Measurements from ENCODE around the gene EPS8.

Gene EPS8

DNA sequence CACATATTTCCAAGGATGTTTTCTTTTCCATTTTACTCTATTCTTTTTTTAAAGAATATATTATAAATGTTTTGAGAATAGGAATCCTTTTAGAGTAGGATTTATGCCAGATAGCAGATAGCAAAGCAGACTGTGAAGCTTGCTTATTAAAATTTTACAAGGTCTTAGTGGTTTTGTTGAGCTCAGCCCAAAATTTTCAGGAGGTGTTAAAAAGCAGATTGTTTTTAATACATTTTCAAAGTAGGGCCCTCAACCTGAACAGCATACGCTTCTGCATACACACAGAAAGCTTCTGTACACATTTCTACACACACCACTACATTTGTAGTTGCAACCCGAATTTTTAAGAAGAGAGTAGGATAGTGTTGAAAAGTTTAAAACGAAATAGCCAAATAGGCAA, 151.0 kb downstream of the EPS8 start:
- no peaks in the 10 kb centered on the region for H3K36me3 ChIP-seq (ENCODE audit: control insufficient read depth, insufficient read depth, low read length)
- no peak overlapping the region for H3K9ac ChIP-seq (ENCODE audit: low read depth, low read length)
- H3K4me1 ChIP-seq (ENCODE audit: control insufficient read depth, insufficient read depth, low read length), result peaks cover 9% of the 10 kb centered on the region
- H3K9me3 ChIP-seq (ENCODE audit: control insufficient read depth, insufficient read depth, low read length), result no peaks in the 10 kb centered on the region
- no peak overlapping the region for H3K27ac ChIP-seq (ENCODE audit: low read depth, low read length)
- H3K4me3 ChIP-seq (ENCODE audit: low read depth, low read length), result no peak overlapping the region
- no peaks in the 10 kb centered on the region for H3K27me3 ChIP-seq (ENCODE audit: control insufficient read depth, insufficient read depth, low read length)

DNA sequence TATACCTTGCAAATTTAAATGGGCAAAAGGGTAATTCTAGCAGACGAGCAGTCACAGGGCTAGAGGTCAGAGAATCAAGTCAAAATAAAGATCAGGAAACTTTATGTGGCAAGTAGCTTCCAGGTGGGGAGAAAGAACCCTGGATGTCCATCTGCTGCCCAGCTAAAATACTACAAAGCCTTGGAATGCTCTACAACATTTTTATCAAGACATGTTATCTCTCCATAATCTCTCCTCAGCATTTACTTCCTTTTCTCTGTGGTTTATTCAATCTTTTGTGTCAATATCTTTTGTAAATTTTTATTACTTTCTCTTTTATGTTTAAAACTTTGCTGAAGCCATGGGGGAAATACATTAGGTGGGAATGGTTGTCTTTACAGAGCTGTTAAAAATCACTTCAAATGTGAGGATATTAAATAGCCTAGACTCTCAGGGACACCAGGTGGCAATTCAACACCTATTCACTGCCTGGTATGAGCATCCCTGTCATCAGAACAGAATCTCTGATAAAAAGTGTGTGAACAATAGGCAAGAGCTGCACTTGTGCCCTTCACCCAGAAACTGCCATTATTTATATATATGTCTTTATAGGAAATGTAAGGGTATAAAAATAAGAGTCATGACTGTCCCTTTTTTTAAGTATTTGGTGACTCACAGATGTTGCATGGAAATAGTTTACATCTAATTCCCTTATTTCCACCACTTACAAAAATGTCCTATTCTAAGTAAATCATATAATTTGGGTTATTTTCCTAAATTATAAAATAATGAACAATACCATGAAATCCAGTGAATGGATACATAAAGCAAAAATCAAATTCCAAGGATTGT, 152.9 kb downstream of the EPS8 start:
- H3K4me3 ChIP-seq (ENCODE audit: low read depth, low read length), result no peak overlapping the region
- no peak overlapping the region for H3K9ac ChIP-seq (ENCODE audit: low read depth, low read length)
- no peaks in the 10 kb centered on the region for H3K9me3 ChIP-seq (ENCODE audit: control insufficient read depth, insufficient read depth, low read length)
- no peak overlapping the region for H3K27ac ChIP-seq (ENCODE audit: low read depth, low read length)
- peaks cover 9% of the 10 kb centered on the region for H3K4me1 ChIP-seq (ENCODE audit: control insufficient read depth, insufficient read depth, low read length)
- H3K27me3 ChIP-seq (ENCODE audit: control insufficient read depth, insufficient read depth, low read length), result no peaks in the 10 kb centered on the region
- H3K36me3 ChIP-seq (ENCODE audit: control insufficient read depth, insufficient read depth, low read length), result no peaks in the 10 kb centered on the region

DNA sequence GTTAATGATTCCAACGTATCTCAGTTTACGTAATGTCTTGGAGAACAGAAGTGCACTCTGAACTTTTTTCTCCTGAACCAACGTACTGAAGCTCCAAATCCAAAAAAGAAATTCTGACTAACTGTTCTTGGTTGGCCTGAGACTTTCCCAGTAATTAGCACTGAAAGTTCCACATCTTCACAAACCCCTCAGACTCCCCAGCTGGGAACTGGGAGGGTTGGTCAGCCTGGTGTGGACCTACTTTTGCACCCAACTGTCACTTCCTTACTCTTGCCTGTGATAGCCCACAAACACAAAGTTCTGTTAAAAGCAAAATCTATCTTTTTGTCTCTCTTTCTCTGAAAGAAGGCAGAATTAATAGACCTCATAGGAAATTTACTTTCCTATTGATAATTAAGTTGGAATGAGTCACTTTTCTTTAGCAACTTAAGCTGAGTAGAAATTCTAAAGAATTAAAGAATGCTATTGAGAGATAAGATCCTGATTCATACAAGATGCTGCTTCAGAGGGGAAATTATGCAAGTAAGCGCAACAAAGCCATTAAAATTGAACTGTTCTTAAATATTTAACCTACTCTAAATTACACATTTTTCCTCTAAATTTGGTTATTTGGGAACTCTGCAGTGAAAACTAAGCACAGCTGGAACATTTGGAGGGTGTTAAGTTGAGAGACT, 155.0 kb downstream of the EPS8 start:
- Histone ChIP-seq H3K27me3 (ENCODE audit: control insufficient read depth, insufficient read depth, low read length) (no peaks in the 10 kb centered on the region), H3K4me1 (ENCODE audit: control insufficient read depth, insufficient read depth, low read length) (peaks cover 10% of the 10 kb centered on the region), H3K36me3 (ENCODE audit: control insufficient read depth, insufficient read depth, low read length) (no peaks in the 10 kb centered on the region), H3K27ac (ENCODE audit: low read depth, low read length) (no peak overlapping the region), H3K9me3 (ENCODE audit: control insufficient read depth, insufficient read depth, low read length) (no peaks in the 10 kb centered on the region), H3K4me3 (ENCODE audit: low read depth, low read length) (no peak overlapping the region), H3K9ac (ENCODE audit: low read depth, low read length) (no peak overlapping the region)

DNA sequence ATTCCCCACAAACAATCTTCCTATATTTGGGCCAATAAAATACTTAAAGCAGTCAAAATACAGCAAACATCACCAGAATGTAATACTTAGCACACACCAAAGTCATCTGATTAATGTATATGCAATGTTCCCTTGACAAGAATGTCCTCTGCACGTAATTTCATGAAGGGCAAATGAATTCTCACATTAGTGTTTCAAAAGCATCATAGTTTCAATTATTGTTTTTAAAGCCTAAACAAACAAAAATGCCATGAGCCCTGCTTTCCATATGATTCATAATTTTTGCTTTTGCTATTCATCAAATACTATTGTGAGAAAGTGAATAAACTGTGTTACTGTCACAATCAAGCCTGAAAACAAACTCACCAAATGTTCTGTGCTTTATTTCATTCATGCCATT, 156.0 kb downstream of the EPS8 start:
- Histone ChIP-seq H3K9ac (ENCODE audit: low read depth, low read length) (no peak overlapping the region), H3K4me3 (ENCODE audit: low read depth, low read length) (no peak overlapping the region), H3K27me3 (ENCODE audit: control insufficient read depth, insufficient read depth, low read length) (no peaks in the 10 kb centered on the region), H3K36me3 (ENCODE audit: control insufficient read depth, insufficient read depth, low read length) (no peaks in the 10 kb centered on the region), H3K9me3 (ENCODE audit: control insufficient read depth, insufficient read depth, low read length) (no peaks in the 10 kb centered on the region), H3K4me1 (ENCODE audit: control insufficient read depth, insufficient read depth, low read length) (peaks cover 19% of the 10 kb centered on the region), H3K27ac (ENCODE audit: low read depth, low read length) (no peak overlapping the region)

DNA sequence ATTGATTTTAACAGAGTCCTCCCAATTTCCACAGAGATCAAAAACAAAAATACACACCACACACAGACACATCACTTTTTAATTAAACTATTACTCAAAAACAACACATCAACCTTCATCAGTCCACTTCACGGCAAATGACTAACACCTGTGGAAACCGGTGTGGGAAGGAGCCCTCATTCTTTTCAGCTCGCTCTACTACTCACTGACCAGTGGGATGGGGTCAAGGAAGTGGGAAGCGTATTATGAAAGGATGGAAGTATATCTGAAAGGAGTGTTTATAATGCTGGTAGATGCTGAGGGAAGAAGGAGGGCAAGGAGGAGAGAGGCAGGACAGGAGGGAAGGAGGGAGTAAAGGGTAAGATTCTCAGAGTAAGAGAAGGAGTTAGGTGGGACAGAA, 156.5 kb downstream of the EPS8 start:
- Histone ChIP-seq H3K9ac (ENCODE audit: low read depth, low read length) (no peak overlapping the region), H3K27me3 (ENCODE audit: control insufficient read depth, insufficient read depth, low read length) (no peaks in the 10 kb centered on the region), H3K27ac (ENCODE audit: low read depth, low read length) (no peak overlapping the region), H3K9me3 (ENCODE audit: control insufficient read depth, insufficient read depth, low read length) (no peaks in the 10 kb centered on the region), H3K4me1 (ENCODE audit: control insufficient read depth, insufficient read depth, low read length) (peaks cover 19% of the 10 kb centered on the region), H3K36me3 (ENCODE audit: control insufficient read depth, insufficient read depth, low read length) (no peaks in the 10 kb centered on the region), H3K4me3 (ENCODE audit: low read depth, low read length) (no peak overlapping the region)

DNA sequence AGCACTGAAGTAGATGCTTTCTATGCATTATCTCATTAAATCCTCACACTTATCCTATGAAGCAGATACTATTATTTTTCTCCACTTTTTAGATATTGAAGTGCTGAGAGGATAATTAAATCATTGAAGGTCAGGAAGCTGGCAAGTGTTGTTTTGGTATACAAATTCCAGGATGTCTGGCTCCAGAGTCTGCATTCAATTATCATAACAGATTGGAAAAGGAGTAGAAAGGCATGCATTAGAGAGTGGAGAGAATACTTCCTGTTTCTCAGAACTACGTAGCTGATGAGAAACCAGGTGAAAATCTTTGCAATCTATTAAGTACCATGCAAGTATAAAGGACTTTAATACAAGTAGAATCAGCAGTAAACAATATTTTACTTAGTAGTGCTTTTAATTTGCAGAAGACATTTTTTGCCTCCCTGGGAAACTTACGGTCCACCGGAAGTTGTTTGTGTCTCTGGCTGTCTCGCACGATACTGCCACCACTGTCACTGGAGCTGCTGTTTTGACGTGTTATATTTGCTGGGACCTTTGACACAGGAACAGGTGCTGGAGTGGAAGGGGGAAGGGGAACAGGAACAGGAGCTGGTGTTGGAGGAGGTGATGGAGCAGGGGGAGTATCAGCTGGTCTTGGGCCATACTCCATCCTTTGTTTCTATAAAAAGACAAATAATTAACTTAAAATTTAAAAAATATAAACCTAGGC, 158.0 kb downstream of the EPS8 start:
- no peak overlapping the region for H3K4me3 ChIP-seq (ENCODE audit: low read depth, low read length)
- peaks cover 13% of the 10 kb centered on the region; the same call in 1 of the 2 replicates for H3K4me1 ChIP-seq (ENCODE audit: control insufficient read depth, insufficient read depth, low read length)
- H3K9ac ChIP-seq (ENCODE audit: low read depth, low read length), result no peak overlapping the region

DNA sequence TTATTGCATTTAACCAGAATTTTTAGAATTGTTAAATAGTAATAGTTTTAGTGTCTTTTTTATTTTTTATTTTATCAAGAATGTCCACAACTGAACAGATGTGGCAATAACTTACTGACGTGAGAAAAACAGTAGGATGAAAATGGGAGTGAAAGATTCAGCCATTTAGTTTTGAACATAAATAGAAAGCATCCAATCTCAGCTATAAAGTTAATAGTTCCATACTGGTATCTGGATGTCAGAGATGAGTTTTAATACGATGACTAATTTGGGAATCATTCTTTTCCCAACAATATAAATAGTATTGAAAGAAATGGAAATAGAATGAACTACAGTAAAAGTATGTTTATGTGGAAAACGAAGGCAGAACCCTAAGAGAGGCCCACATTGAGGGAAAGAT, 159.4 kb downstream of the EPS8 start:
- Histone ChIP-seq H3K27ac (ENCODE audit: low read depth, low read length) (peak overlapping the region; percentile 44), H3K9ac (ENCODE audit: low read depth, low read length) (no peak overlapping the region), H3K9me3 (ENCODE audit: control insufficient read depth, insufficient read depth, low read length) (no peaks in the 10 kb centered on the region), H3K36me3 (ENCODE audit: control insufficient read depth, insufficient read depth, low read length) (no peaks in the 10 kb centered on the region), H3K27me3 (ENCODE audit: control insufficient read depth, insufficient read depth, low read length) (no peaks in the 10 kb centered on the region), H3K4me1 (ENCODE audit: control insufficient read depth, insufficient read depth, low read length) (peaks cover 13% of the 10 kb centered on the region; the same call in 1 of the 2 replicates), H3K4me3 (ENCODE audit: low read depth, low read length) (no peak overlapping the region)

More for the DNA sequence above, 158.0 kb downstream of the EPS8 start:
- Histone ChIP-seq H3K36me3 (ENCODE audit: control insufficient read depth, insufficient read depth, low read length) (no peaks in the 10 kb centered on the region), H3K27ac (ENCODE audit: low read depth, low read length) (no peak overlapping the region), H3K27me3 (ENCODE audit: control insufficient read depth, insufficient read depth, low read length) (no peaks in the 10 kb centered on the region), H3K9me3 (ENCODE audit: control insufficient read depth, insufficient read depth, low read length) (no peaks in the 10 kb centered on the region)

DNA sequence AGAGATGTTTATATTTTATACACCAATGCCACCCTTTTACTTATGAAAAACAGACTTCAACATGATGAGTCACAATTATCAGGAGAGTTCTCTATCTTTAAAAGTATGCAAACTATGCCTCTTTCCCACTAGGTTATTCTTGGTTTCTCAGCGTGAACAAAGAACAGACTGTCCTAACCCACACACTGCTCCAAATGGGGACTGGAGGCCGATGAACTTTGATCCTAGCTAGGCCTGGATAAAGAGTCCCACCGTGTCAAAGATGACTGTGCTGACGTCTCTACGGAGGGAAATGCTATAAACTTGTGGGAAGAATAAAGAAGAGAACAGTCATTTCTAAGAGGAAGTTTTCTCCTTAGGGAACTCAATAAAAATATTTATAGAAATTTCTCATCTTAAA, 160.1 kb downstream of the EPS8 start:
- Histone ChIP-seq H3K27ac (ENCODE audit: low read depth, low read length) (peak overlapping the region; percentile 44), H3K4me3 (ENCODE audit: low read depth, low read length) (no peak overlapping the region), H3K36me3 (ENCODE audit: control insufficient read depth, insufficient read depth, low read length) (no peaks in the 10 kb centered on the region), H3K9me3 (ENCODE audit: control insufficient read depth, insufficient read depth, low read length) (no peaks in the 10 kb centered on the region), H3K27me3 (ENCODE audit: control insufficient read depth, insufficient read depth, low read length) (no peaks in the 10 kb centered on the region), H3K4me1 (ENCODE audit: control insufficient read depth, insufficient read depth, low read length) (peaks cover 13% of the 10 kb centered on the region; the same call in 1 of the 2 replicates), H3K9ac (ENCODE audit: low read depth, low read length) (no peak overlapping the region)

DNA sequence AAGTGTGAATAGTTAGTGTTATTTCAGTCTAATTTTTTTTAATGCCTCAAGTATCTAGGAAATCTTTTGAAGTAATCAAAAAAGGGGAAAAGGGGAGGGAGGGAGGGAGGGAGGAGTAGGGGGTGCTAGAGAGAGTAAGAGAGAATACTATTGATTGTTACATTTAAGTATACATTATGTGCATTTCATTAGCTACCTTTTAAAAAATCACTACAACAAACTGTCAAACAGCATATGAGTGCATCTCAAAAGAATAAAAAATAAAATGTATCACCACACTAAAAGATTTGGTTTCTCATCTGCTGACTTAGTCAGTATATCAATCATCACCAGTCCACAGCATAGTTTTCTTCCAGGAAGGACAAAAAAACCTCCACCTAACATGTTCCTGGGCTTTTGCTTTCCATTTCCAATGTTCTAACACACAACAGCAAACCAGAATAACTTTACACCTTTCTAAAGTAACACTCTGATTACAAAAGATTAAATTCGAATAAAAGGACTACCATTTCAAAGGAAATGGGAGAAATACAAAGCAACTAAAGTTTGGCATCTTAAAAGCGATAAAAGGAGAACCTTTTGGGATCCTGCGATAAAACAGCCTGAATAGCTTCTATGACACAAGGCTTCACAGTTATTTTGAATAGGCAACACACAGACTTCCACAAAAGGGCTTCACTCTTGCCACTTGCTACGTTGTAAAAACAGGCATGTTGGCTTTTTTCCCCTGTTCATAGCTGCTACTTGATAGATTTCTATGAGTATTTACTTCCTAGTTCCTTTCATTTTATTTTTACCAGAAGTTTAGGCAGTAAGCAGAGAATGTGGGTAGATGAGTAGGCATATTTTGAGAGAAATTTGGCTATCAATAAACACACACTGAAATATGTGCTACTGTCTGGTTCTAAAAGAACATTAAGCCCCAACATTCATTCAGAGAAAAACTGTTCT, 160.9 kb downstream of the EPS8 start:
- Histone ChIP-seq H3K9me3 (ENCODE audit: control insufficient read depth, insufficient read depth, low read length) (no peaks in the 10 kb centered on the region), H3K36me3 (ENCODE audit: control insufficient read depth, insufficient read depth, low read length) (no peaks in the 10 kb centered on the region), H3K4me3 (ENCODE audit: low read depth, low read length) (no peak overlapping the region), H3K27ac (ENCODE audit: low read depth, low read length) (peak overlapping the region; percentile 6), H3K4me1 (ENCODE audit: control insufficient read depth, insufficient read depth, low read length) (peaks cover 13% of the 10 kb centered on the region; the same call in 1 of the 2 replicates), H3K9ac (ENCODE audit: low read depth, low read length) (no peak overlapping the region), H3K27me3 (ENCODE audit: control insufficient read depth, insufficient read depth, low read length) (no peaks in the 10 kb centered on the region)

DNA sequence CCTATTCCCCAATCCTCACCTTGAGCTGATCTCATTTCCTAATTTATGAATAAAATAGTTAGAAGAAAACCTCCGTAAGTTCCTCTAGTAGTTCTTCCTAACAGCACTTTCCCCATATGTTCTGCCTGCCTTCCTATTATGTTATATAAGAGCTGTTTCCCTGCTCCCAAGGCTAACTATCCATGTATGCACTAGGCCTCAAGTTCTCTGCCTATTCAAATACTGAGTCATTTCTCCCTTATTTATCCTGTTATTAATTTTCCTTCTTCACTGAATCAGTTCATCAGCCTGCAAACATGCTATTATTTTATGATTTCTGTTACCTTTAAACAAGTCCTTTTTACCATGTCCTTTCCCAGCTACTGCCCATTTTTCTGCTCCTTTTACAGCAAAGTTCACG, 164.1 kb downstream of the EPS8 start:
- Histone ChIP-seq H3K9me3 (ENCODE audit: control insufficient read depth, insufficient read depth, low read length) (no peaks in the 10 kb centered on the region), H3K27ac (ENCODE audit: low read depth, low read length) (no peak overlapping the region), H3K4me1 (ENCODE audit: control insufficient read depth, insufficient read depth, low read length) (peaks cover 13% of the 10 kb centered on the region; the same call in 1 of the 2 replicates), H3K27me3 (ENCODE audit: control insufficient read depth, insufficient read depth, low read length) (no peaks in the 10 kb centered on the region), H3K4me3 (ENCODE audit: low read depth, low read length) (no peak overlapping the region), H3K36me3 (ENCODE audit: control insufficient read depth, insufficient read depth, low read length) (no peaks in the 10 kb centered on the region), H3K9ac (ENCODE audit: low read depth, low read length) (no peak overlapping the region)
